CD4-positive, alpha-beta memory T cell (primary cell): ENCODE measurements around the gene NID1. TPM values are rescaled to one million over a fixed set of nuclear protein-coding genes. Genes with fewer than 3 reads are reported as not detected.
"Not testable (repeated sequence)": the region's sequence is repeated elsewhere in the genome, so short reads cannot be mapped to it uniquely, and the experiment has no call there.

Experiments used
- CTCF ChIA-PET: fragments of 350-600 bp; sonication (Branson Sonifier 250); formaldehyde crosslinking; loops from one replicate; lab custom pipeline; 2021; ENCODE audit warnings: inconsistent platforms; ENCODE audit not compliant: partially characterized antibody; lab: Charles Lee
- POLR2A ChIA-PET: fragments of 350-600 bp; sonication (Branson Sonifier 250); formaldehyde crosslinking; loops from one replicate; lab custom pipeline; 2021; ENCODE audit not compliant: partially characterized antibody; lab: Charles Lee
- DNase-seq, 5 donors: peaks; one replicate each; pipeline versions ENCODE4 v3.0.0 to v3.0.0-alpha.2; 2020 to 2022; ENCODE audit warnings: mixed read lengths in 1 of 5
- H3K27ac ChIP-seq: one replicate; pipeline ENCODE4 v1.7.0; 2013; ENCODE audit warnings: low read depth, low read length
- H3K27me3 ChIP-seq: 2 replicates; pipeline ENCODE4 v1.7.0; 2013; ENCODE audit warnings: mild to moderate bottlenecking, low read length, moderate library complexity; ENCODE audit not compliant: insufficient read depth
- H3K36me3 ChIP-seq: 2 replicates; pipeline ENCODE4 v1.7.0; 2013; ENCODE audit warnings: mild to moderate bottlenecking, low read length, moderate library complexity; ENCODE audit not compliant: insufficient read depth
- H3K4me1 ChIP-seq: 2 replicates; pipeline ENCODE4 v1.7.0; 2013; ENCODE audit warnings: mild to moderate bottlenecking, low read length, moderate library complexity; ENCODE audit not compliant: insufficient read depth
- H3K4me3 ChIP-seq, 2 donors: one replicate each; pipeline ENCODE4 v1.7.0; 2013; ENCODE audit warnings: low read length in 2 of 2, mild to moderate bottlenecking in 1 of 2
- H3K9me3 ChIP-seq, 2 donors: one replicate each; pipeline ENCODE4 v1.7.0; 2013; ENCODE audit warnings: low read length in 2 of 2, control low read depth in 1 of 2; ENCODE audit not compliant: control insufficient read depth in 1 of 2
- H3K27ac Mint-ChIP-seq, 7 donors: one replicate each; pipeline ENCODE4 v1.8.0; 2020 to 2021; ENCODE audit warnings: mixed read lengths in 7 of 7, mild to moderate bottlenecking in 6 of 7, inconsistent platforms in 3 of 7, moderate library complexity in 3 of 7
- H3K27me3 Mint-ChIP-seq, 2 donors: one replicate each; pipeline ENCODE4 v1.8.0; 2020 to 2021; ENCODE audit warnings: mixed read lengths in 2 of 2
- H3K36me3 Mint-ChIP-seq, 2 donors: one replicate each; pipeline ENCODE4 v1.8.0; 2020 to 2021; ENCODE audit warnings: mixed read lengths in 2 of 2, inconsistent platforms in 1 of 2, mild to moderate bottlenecking in 1 of 2
- H3K4me1 Mint-ChIP-seq, 4 donors: one replicate each; pipeline ENCODE4 v1.8.0; 2020 to 2021; ENCODE audit warnings: mixed read lengths in 4 of 4, mild to moderate bottlenecking in 1 of 4
- H3K4me3 Mint-ChIP-seq, 8 donors: one replicate each; pipeline ENCODE4 v1.8.0; 2020 to 2021; ENCODE audit warnings: mixed read lengths in 8 of 8, mild to moderate bottlenecking in 7 of 8, moderate library complexity in 6 of 8, inconsistent platforms in 3 of 8
- H3K9me3 Mint-ChIP-seq, 8 donors: one replicate each; pipeline ENCODE4 v1.8.0; 2020 to 2021; ENCODE audit warnings: mixed read lengths in 8 of 8, mild to moderate bottlenecking in 5 of 8, inconsistent platforms in 3 of 8, moderate library complexity in 1 of 8
- intact Hi-C: fragments of 100-400 bp; cut with micrococcal nuclease; formaldehyde crosslinking; loops from one replicate; pipeline ENCODE4 v1.15.1; 2023
- polyA plus RNA-seq, 2 donors: library from polyadenylated mRNA; unstranded; fragments of 300-500 nt; fragmentation: Illumina TruSeq; gene quantifications; one replicate each; pipeline ENCODE4 v1.2.3, GENCODE V29; 2021
- total RNA-seq, 2 experiments: library from RNA; stranded (reverse); gene quantifications; one replicate each; pipeline ENCODE4 v1.2.3, GENCODE V29; 2021

The NID1 gene
- total and polyA plus RNA-seq, 4 experiments from 2014 or later = 0.08 to 0.17 TPM; not detected in 2

- Histone ChIP-seq H3K9me3 (no peaks in the 10 kb centered on the region), H3K36me3 (no peaks in the 10 kb centered on the region), H3K27ac (no peak overlapping the region), H3K4me3 (no peak overlapping the region), H3K4me1 (no peaks in the 10 kb centered on the region), H3K27me3 (no peaks in the 10 kb centered on the region)
- H3K36me3 Mint-ChIP-seq = peaks cover 0 to 3% of the 10 kb centered on the region in 2 donors
- no peaks in the 10 kb centered on the region for H3K4me1 Mint-ChIP-seq
- H3K27ac Mint-ChIP-seq = no peak overlapping the region
- H3K9me3 Mint-ChIP-seq = peaks cover 0 to 1% (median 0%) of the 10 kb centered on the region in 8 donors
- POLR2A ChIA-PET = no interaction called here
- H3K4me3 Mint-ChIP-seq = no peak overlapping the region
- intact Hi-C loops = no loop called here
- CTCF ChIA-PET = interaction anchor here (5.2 kb wide), 1 partner anchor 8 kb away, joined by 39 read pairs; no protein-coding TSS in a partner anchor
- no peak for DNase-seq
- H3K27me3 Mint-ChIP-seq = no peaks in the 10 kb centered on the region
Observed at GRCh38 chr1:235979716-235980333, 85.1 kb downstream of the NID1 start.

GRCh38 chr1:235979176-235979575 lies 85.7 kb downstream of the NID1 start:
- CTCF ChIA-PET = interaction anchor here (5.2 kb wide), 1 partner anchor 7 kb away, joined by 39 read pairs; no protein-coding TSS in a partner anchor

GRCh38 chr1:235976490-235976889 lies 88.4 kb downstream of the NID1 start:
- DNase-seq = no peak
- Histone ChIP-seq H3K4me3 (no peak overlapping the region), H3K9me3 (no peaks in the 10 kb centered on the region), H3K36me3 (no peaks in the 10 kb centered on the region), H3K4me1 (peaks cover 8% of the 10 kb centered on the region), H3K27ac (no peak overlapping the region), H3K27me3 (no peaks in the 10 kb centered on the region)
- intact Hi-C loops = no loop called here
- no peak overlapping the region for H3K27ac Mint-ChIP-seq
- H3K27me3 Mint-ChIP-seq = no peaks in the 10 kb centered on the region
- peaks cover 5 to 11% (median 10%) of the 10 kb centered on the region in 4 donors for H3K4me1 Mint-ChIP-seq
- ChIA-PET POLR2A (no interaction called here), CTCF (no interaction called here)
- peaks cover 0 to 1% (median 0%) of the 10 kb centered on the region in 8 donors for H3K9me3 Mint-ChIP-seq
- H3K36me3 Mint-ChIP-seq = peaks cover 0 to 3% of the 10 kb centered on the region in 2 donors
- H3K4me3 Mint-ChIP-seq = no peak overlapping the region

More at GRCh38 chr1:235979176-235979575, 85.7 kb downstream of the NID1 start:
- Histone ChIP-seq H3K4me3 (no peak overlapping the region), H3K9me3 (no peaks in the 10 kb centered on the region), H3K27me3 (no peaks in the 10 kb centered on the region), H3K36me3 (no peaks in the 10 kb centered on the region), H3K27ac (no peak overlapping the region), H3K4me1 (no peaks in the 10 kb centered on the region)
- H3K27me3 Mint-ChIP-seq = no peaks in the 10 kb centered on the region
- intact Hi-C loops = no loop called here
- POLR2A ChIA-PET = no interaction called here
- DNase-seq = no peak
- peaks cover 0 to 3% of the 10 kb centered on the region in 2 donors for H3K36me3 Mint-ChIP-seq
- H3K4me1 Mint-ChIP-seq = no peaks in the 10 kb centered on the region
- H3K27ac Mint-ChIP-seq = no peak overlapping the region
- peaks cover 0 to 1% (median 0%) of the 10 kb centered on the region in 8 donors for H3K9me3 Mint-ChIP-seq
- no peak overlapping the region for H3K4me3 Mint-ChIP-seq

- POLR2A ChIA-PET = interaction anchor here (0.6 to 1.1 kb wide), 3 partner anchors 24 to 331 kb away, joined by 4 to 5 read pairs (median 4); partner anchors contain the start of gene LYST
Observed at GRCh38 chr1:235974616-235975015, 90.3 kb downstream of the NID1 start.

GRCh38 chr1:235972691-235973090 lies 92.2 kb downstream of the NID1 start:
- not testable (repeated sequence) for H3K27me3 ChIP-seq, H3K27ac ChIP-seq, H3K4me3 Mint-ChIP-seq, H3K27me3 Mint-ChIP-seq, H3K36me3 ChIP-seq, H3K4me3 ChIP-seq, DNase-seq, H3K36me3 Mint-ChIP-seq, H3K9me3 Mint-ChIP-seq, H3K9me3 ChIP-seq
- ChIA-PET POLR2A (interaction anchor here (0.7 to 3.7 kb wide), 6 partner anchors 11 to 463 kb away, joined by 3 to 40 read pairs (median 9); partner anchors contain the start of gene LYST), CTCF (interaction anchor here (1.0 to 5.2 kb wide), 40 partner anchors 9 to 467 kb away, joined by 3 to 105 read pairs (median 7); partner anchors contain the start of gene LYST)
- peaks cover 11% of the 10 kb centered on the region for H3K4me1 ChIP-seq
- peaks cover 6 to 17% (median 15%) of the 10 kb centered on the region in 4 donors for H3K4me1 Mint-ChIP-seq
- peak overlapping the region in 2 of 7 donors; percentile 3 to 74 for H3K27ac Mint-ChIP-seq
- intact Hi-C loops = loop anchor here (5.0 kb wide), 1 partner anchor 170 kb away; no protein-coding TSS in a partner anchor

More at GRCh38 chr1:235974616-235975015, 90.3 kb downstream of the NID1 start:
- DNase-seq = no peak
- no peak overlapping the region for H3K4me3 Mint-ChIP-seq
- no peaks in the 10 kb centered on the region for H3K36me3 ChIP-seq
- no peaks in the 10 kb centered on the region for H3K27me3 ChIP-seq
- peaks cover 6 to 17% (median 15%) of the 10 kb centered on the region in 4 donors for H3K4me1 Mint-ChIP-seq
- H3K4me1 ChIP-seq = peaks cover 11% of the 10 kb centered on the region
- H3K9me3 ChIP-seq = no peaks in the 10 kb centered on the region
- CTCF ChIA-PET = interaction anchor here (0.8 to 2.1 kb wide), 6 partner anchors 21 to 461 kb away, joined by 3 to 9 read pairs (median 3); no protein-coding TSS in a partner anchor
- H3K9me3 Mint-ChIP-seq = peaks cover 0 to 1% (median 0%) of the 10 kb centered on the region in 8 donors
- H3K4me3 ChIP-seq = no peak overlapping the region
- no peak overlapping the region for H3K27ac ChIP-seq
- H3K27me3 Mint-ChIP-seq = no peaks in the 10 kb centered on the region
- H3K27ac Mint-ChIP-seq = no peak overlapping the region
- intact Hi-C loops = loop anchor here (5.0 kb wide), 1 partner anchor 172 kb away; no protein-coding TSS in a partner anchor
- H3K36me3 Mint-ChIP-seq = peaks cover 0 to 3% of the 10 kb centered on the region in 2 donors

GRCh38 chr1:235972311-235972689 lies 92.6 kb downstream of the NID1 start:
- peak overlapping the region in 1 of 2 donors; percentile 28 for H3K4me3 ChIP-seq
- ChIA-PET CTCF (interaction anchor here (0.6 to 5.2 kb wide), 70 partner anchors 9 to 479 kb away, joined by 3 to 105 read pairs (median 5); partner anchors contain the start of gene LYST), POLR2A (interaction anchor here (0.6 to 3.7 kb wide), 11 partner anchors 12 to 462 kb away, joined by 3 to 40 read pairs (median 4); partner anchors contain the start of gene LYST)
- no peaks in the 10 kb centered on the region for H3K27me3 Mint-ChIP-seq
- H3K27ac ChIP-seq = no peak overlapping the region
- H3K9me3 Mint-ChIP-seq = no peaks in the 10 kb centered on the region
- peak overlapping the region in 4 of 8 donors; percentile 0 to 79 (median 68) for H3K4me3 Mint-ChIP-seq
- intact Hi-C loops = loop anchor here (5.0 kb wide), 1 partner anchor 170 kb away; no protein-coding TSS in a partner anchor
- no peak for DNase-seq
- H3K36me3 Mint-ChIP-seq = no peaks in the 10 kb centered on the region
- no peaks in the 10 kb centered on the region for H3K36me3 ChIP-seq
- no peaks in the 10 kb centered on the region for H3K27me3 ChIP-seq
- no peaks in the 10 kb centered on the region for H3K9me3 ChIP-seq
- H3K4me1 ChIP-seq = peaks cover 11% of the 10 kb centered on the region
- H3K27ac Mint-ChIP-seq = peak overlapping the region in 4 of 7 donors; percentile 3 to 79 (median 41)
- peaks cover 6 to 17% (median 15%) of the 10 kb centered on the region in 4 donors for H3K4me1 Mint-ChIP-seq
